HepG2 (cell line): ENCODE measurements around the gene NFE2L2. TPM values are rescaled to one million over a fixed set of nuclear protein-coding genes. Genes with fewer than 3 reads are reported as not detected.

ENCODE experiments used
- CREB3 ChIP-seq: sonication (generic); formaldehyde crosslinking; IDR thresholded peaks from 2 replicates; pipeline ENCODE4 v1.5.0; 2020; ENCODE audit warnings: missing genetic modification reagents
- ELF1 ChIP-seq: sonication (generic); formaldehyde crosslinking; IDR thresholded peaks from 2 replicates; pipeline ENCODE4 v1.4.0; 2020; ENCODE audit warnings: missing genetic modification reagents
- EZH2 ChIP-seq: conservative IDR thresholded peaks from 2 replicates; pipeline ENCODE4 v1.6.1; 2012; ENCODE audit warnings: mild to moderate bottlenecking, low read depth, low read length, moderate library complexity
- FUBP1 ChIP-seq: sonication (generic); formaldehyde crosslinking; IDR thresholded peaks from 2 replicates; pipeline ENCODE4 v1.5.1; 2020; ENCODE audit warnings: missing genetic modification reagents, mild to moderate bottlenecking, borderline replicate concordance
- GTF2F1 ChIP-seq: fragments of 150-350 bp; IDR thresholded peaks from 2 replicates; pipeline ENCODE4 v1.6.1; 2014; ENCODE audit warnings: low read length
- REXO4 ChIP-seq: sonication (generic); formaldehyde crosslinking; IDR thresholded peaks from 2 replicates; pipeline ENCODE4 v1.8.0; 2022; ENCODE audit warnings: missing genetic modification reagents, mild to moderate bottlenecking, borderline replicate concordance
- TMF1 ChIP-seq: sonication (generic); formaldehyde crosslinking; IDR thresholded peaks from 2 replicates; pipeline ENCODE4 v1.8.1; 2022; ENCODE audit warnings: low read depth, missing genetic modification reagents
- ZFP62 ChIP-seq: sonication (generic); formaldehyde crosslinking; IDR thresholded peaks from 2 replicates; pipeline ENCODE4 v1.4.0; 2020; ENCODE audit warnings: missing genetic modification reagents
- ZFYVE20 ChIP-seq: sonication (generic); formaldehyde crosslinking; IDR thresholded peaks from 2 replicates; pipeline ENCODE4 v1.8.0; 2023; ENCODE audit warnings: low read depth, mild to moderate bottlenecking, moderate library complexity, missing genetic modification reagents, borderline replicate concordance
- ZNF232 ChIP-seq: sonication (generic); formaldehyde crosslinking; IDR thresholded peaks from 2 replicates; pipeline ENCODE4 v1.4.0; 2020; ENCODE audit warnings: missing genetic modification reagents, borderline replicate concordance
- ZNF350 ChIP-seq: sonication (generic); formaldehyde crosslinking; IDR thresholded peaks from 2 replicates; pipeline ENCODE4 v1.4.0; 2020; ENCODE audit warnings: mild to moderate bottlenecking, low read depth, missing genetic modification reagents, borderline replicate concordance
- ZNF670 ChIP-seq: sonication (generic); formaldehyde crosslinking; IDR thresholded peaks from 2 replicates; pipeline ENCODE4 v1.8.0; 2022; ENCODE audit warnings: mild to moderate bottlenecking, missing genetic modification reagents, borderline replicate concordance
- ZNF792 ChIP-seq: IDR thresholded peaks from 2 replicates; pipeline ENCODE4 v1.6.1; 2016
- ZSCAN29 ChIP-seq: sonication (generic); formaldehyde crosslinking; conservative IDR thresholded peaks from 2 replicates; pipeline ENCODE4 v1.4.0; 2020; ENCODE audit warnings: mild to moderate bottlenecking, missing genetic modification reagents
- polyA plus RNA-seq, 8 experiments: library from polyadenylated mRNA; depleted of rRNA in 3 of 8; stranded (reverse) in 7 of 8; unstranded in 1 of 8; fragments of >200 nt; fragmentation: Illumina TruSeq in 4 of 8; extraction: Trizol in 4 of 8; gene quantifications; 2 replicates each; pipeline versions ENCODE4 v1.2.1 to v1.2.3, GENCODE V29; 2011 to 2016; ENCODE audit warnings: low read depth in 4 of 8, missing spikeins in 1 of 8, mixed read lengths in 1 of 8; ENCODE audit not compliant: insufficient read depth in 1 of 8
- total RNA-seq, 5 experiments: library from RNA; depleted of rRNA; stranded (reverse); fragments of >200 nt; fragmentation: Illumina TruSeq; extraction: Trizol; gene quantifications; 2 replicates each; pipeline ENCODE4 v1.2.3, GENCODE V29; 2016; ENCODE audit warnings: low read depth in 1 of 5
- TF ChIP-seq, protein P1 (sequence below): sonication (generic); formaldehyde crosslinking; IDR thresholded peaks from 2 replicates; pipeline ENCODE4 v1.9.0; 2022; ENCODE audit warnings: missing genetic modification reagents, mild to moderate bottlenecking, borderline replicate concordance
- TF ChIP-seq, protein P2 (sequence below): sonication (generic); formaldehyde crosslinking; IDR thresholded peaks from 2 replicates; pipeline ENCODE4 v1.4.0; 2020; ENCODE audit warnings: mild to moderate bottlenecking, low read depth, missing genetic modification reagents
- TF ChIP-seq, protein P3 (sequence below): sonication (generic); formaldehyde crosslinking; conservative IDR thresholded peaks from 2 replicates; pipeline ENCODE4 v1.4.0; 2020; ENCODE audit warnings: missing genetic modification reagents
- TF ChIP-seq, protein P4 (sequence below): sonication (generic); formaldehyde crosslinking; IDR thresholded peaks from 2 replicates; pipeline ENCODE4 v1.4.0; 2020; ENCODE audit warnings: mild to moderate bottlenecking, missing genetic modification reagents, borderline replicate concordance

NFE2L2 gene
- total and polyA plus RNA-seq, 2 of the 13 experiments (the other 11 are each of a cell fraction or from before 2014, with no cell fraction given) = 84.6 to 215 TPM

GRCh38 chr2:177212106-177212890 lies 52.2 kb downstream of the NFE2L2 start, which contains the start of gene HNRNPA3 (continued):
- TF ChIP-seq CREB3 (no peak), ZNF232 (CRISPR knock-in tag) (peak; percentile 70; the same call in 1 of the 2 replicates), FUBP1 (CRISPR knock-in tag) (peak; percentile 28; the same call in 1 of the 2 replicates), ZSCAN29 (CRISPR knock-in tag) (0 out of 2 replicates have a peak, but pooled peaks have one; percentile 46), ZNF350 (CRISPR knock-in tag) (peak; percentile 90), ZFP62 (CRISPR knock-in tag) (no peak), ELF1 (peak; percentile 57; the same call in 1 of the 2 replicates), ZFYVE20 (no peak), EZH2 (no peak), REXO4 (CRISPR knock-in tag) (no peak), ZNF670 (CRISPR knock-in tag) (peak; percentile 58; the same call in 1 of the 2 replicates), ZNF792 (CRISPR knock-in tag) (peak; percentile 59; the same call in 1 of the 2 replicates), TMF1 (CRISPR knock-in tag) (no peak; the same call in 1 of the 2 replicates), GTF2F1 (no peak)
- TF ChIP-seq, protein P1, sequence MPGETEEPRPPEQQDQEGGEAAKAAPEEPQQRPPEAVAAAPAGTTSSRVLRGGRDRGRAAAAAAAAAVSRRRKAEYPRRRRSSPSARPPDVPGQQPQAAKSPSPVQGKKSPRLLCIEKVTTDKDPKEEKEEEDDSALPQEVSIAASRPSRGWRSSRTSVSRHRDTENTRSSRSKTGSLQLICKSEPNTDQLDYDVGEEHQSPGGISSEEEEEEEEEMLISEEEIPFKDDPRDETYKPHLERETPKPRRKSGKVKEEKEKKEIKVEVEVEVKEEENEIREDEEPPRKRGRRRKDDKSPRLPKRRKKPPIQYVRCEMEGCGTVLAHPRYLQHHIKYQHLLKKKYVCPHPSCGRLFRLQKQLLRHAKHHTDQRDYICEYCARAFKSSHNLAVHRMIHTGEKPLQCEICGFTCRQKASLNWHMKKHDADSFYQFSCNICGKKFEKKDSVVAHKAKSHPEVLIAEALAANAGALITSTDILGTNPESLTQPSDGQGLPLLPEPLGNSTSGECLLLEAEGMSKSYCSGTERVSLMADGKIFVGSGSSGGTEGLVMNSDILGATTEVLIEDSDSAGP = peak; percentile 77
- TF ChIP-seq, protein P2, sequence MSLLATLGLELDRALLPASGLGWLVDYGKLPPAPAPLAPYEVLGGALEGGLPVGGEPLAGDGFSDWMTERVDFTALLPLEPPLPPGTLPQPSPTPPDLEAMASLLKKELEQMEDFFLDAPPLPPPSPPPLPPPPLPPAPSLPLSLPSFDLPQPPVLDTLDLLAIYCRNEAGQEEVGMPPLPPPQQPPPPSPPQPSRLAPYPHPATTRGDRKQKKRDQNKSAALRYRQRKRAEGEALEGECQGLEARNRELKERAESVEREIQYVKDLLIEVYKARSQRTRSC (CRISPR knock-in tag) = 0 out of 2 replicates have a peak, but pooled peaks have one; percentile 38
- TF ChIP-seq, protein P3, sequence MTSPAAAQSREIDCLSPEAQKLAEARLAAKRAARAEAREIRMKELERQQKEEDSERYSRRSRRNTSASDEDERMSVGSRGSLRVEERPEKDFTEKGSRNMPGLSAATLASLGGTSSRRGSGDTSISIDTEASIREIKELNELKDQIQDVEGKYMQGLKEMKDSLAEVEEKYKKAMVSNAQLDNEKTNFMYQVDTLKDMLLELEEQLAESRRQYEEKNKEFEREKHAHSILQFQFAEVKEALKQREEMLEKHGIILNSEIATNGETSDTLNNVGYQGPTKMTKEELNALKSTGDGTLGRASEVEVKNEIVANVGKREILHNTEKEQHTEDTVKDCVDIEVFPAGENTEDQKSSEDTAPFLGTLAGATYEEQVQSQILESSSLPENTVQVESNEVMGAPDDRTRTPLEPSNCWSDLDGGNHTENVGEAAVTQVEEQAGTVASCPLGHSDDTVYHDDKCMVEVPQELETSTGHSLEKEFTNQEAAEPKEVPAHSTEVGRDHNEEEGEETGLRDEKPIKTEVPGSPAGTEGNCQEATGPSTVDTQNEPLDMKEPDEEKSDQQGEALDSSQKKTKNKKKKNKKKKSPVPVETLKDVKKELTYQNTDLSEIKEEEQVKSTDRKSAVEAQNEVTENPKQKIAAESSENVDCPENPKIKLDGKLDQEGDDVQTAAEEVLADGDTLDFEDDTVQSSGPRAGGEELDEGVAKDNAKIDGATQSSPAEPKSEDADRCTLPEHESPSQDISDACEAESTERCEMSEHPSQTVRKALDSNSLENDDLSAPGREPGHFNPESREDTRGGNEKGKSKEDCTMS (CRISPR knock-in tag) = no peak
- TF ChIP-seq, protein P4, sequence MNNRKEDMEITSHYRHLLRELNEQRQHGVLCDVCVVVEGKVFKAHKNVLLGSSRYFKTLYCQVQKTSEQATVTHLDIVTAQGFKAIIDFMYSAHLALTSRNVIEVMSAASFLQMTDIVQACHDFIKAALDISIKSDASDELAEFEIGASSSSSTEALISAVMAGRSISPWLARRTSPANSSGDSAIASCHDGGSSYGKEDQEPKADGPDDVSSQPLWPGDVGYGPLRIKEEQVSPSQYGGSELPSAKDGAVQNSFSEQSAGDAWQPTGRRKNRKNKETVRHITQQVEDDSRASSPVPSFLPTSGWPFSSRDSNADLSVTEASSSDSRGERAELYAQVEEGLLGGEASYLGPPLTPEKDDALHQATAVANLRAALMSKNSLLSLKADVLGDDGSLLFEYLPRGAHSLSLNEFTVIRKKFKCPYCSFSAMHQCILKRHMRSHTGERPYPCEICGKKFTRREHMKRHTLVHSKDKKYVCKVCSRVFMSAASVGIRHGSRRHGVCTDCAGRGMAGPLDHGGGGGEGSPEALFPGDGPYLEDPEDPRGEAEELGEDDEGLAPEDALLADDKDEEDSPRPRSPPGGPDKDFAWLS = no peak
